Stimulated activated naive CD4-positive, alpha-beta T cell (primary cell): ENCODE results near the gene FGFRL1.
A peak's percentile ranks its signal among the peaks of the same experiment; 100 is the strongest.
"Not testable (repeated sequence)": the region's sequence is repeated elsewhere in the genome, so short reads cannot be mapped to it uniquely, and the experiment has no call there.

ENCODE experiments used
- DNase-seq, 6 experiments: peaks; one replicate each; lab custom pipeline; 2025; lab: John Stamatoyannopoulos, UW

FGFRL1 gene

DNA sequence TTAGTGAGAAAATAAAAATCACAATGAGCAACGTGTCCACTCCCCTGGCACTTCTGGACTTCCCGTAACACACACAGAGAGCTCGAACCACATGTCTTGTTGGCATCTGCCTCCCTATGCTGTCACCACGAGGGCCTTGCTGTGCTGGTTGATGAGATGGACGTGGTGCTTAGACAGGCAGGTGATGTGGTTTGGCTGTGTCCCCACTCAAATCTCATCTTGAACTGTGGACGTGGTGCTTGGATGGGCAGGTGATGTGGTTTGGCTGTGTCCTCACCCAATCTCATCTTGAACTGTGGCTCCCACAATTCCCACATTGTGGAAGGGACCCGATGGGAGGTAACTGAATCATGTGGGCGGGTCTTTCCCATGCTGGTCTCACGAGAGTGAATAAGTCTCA lies 40.0 kb downstream of the FGFRL1 start:
- DNase-seq = no peak

- DNase-seq = no peak
Observed at GRCh38 chr4:1052231-1052671, 40.8 kb downstream of the FGFRL1 start.

GRCh38 chr4:1053080-1053661 lies 41.7 kb downstream of the FGFRL1 start:
- DNase-seq = no peak

DNA sequence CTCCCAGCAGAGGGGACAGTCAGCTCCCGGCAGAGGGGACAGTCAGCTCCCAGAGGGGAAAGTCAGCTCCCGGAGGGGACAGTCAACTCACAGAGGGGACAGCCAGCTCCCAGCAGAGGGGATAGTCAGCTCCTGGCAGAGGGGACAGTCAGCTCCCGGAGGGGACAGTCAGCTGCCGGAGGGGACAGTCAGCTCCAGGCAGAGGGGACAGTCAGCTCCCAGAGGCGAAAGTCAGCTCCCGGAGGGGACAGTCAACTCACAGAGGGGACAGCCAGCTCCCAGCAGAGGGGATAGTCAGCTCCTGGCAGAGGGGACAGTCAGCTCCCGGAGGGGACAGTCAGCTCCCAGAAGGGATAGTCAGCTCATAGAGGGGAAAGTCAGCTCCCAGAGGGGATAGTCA lies 42.5 kb downstream of the FGFRL1 start:
- DNase-seq = not testable (repeated sequence)

GRCh38 chr4:1054696-1055242 lies 43.3 kb downstream of the FGFRL1 start:
- DNase-seq = not testable (repeated sequence)

- not testable (repeated sequence) for DNase-seq
Observed at GRCh38 chr4:1055243-1055701, 43.8 kb downstream of the FGFRL1 start.

GRCh38 chr4:1055721-1056590 lies 44.5 kb downstream of the FGFRL1 start:
- peak; percentile 67 to 91 (median 81) for DNase-seq

DNA sequence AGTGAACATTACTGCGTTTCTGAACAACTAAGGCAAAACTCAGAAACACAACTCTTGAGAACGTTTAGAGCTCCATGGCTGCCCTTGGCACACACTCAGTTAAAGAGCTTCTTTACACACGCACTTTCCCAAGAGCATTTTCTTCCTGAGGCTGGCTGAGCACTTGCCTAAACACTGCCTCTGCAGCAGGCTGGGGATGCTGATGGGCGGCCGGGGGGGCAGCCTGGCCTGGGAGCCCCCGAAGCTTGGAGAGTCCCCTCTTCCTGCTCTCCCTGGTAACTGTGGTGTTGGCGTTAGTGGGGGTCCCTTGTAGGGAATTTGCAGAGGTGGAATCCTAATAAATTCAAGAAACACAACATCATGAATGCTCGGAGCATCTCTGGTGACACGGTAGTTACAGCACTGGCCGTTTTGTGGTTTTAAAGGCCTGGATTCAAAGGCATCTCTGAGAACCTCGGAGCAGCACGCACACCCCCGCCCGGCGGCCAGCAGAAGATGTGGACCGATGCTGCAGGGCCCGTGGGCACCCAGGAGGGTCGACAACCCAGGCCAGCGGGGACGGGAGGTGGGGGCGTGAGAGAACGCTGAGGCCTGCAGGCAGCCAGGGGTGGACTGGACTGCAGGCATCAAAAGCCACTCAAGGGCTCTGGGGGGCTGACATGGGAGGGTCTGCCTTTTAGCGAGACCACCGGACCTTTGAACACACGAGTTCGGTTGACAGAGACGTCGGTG lies 45.4 kb downstream of the FGFRL1 start:
- DNase-seq = no peak

- DNase-seq = no peak
Observed at GRCh38 chr4:1057403-1057745, 45.9 kb downstream of the FGFRL1 start.

- no peak for DNase-seq
Observed at GRCh38 chr4:1058198-1058996, 47.0 kb downstream of the FGFRL1 start.

DNA sequence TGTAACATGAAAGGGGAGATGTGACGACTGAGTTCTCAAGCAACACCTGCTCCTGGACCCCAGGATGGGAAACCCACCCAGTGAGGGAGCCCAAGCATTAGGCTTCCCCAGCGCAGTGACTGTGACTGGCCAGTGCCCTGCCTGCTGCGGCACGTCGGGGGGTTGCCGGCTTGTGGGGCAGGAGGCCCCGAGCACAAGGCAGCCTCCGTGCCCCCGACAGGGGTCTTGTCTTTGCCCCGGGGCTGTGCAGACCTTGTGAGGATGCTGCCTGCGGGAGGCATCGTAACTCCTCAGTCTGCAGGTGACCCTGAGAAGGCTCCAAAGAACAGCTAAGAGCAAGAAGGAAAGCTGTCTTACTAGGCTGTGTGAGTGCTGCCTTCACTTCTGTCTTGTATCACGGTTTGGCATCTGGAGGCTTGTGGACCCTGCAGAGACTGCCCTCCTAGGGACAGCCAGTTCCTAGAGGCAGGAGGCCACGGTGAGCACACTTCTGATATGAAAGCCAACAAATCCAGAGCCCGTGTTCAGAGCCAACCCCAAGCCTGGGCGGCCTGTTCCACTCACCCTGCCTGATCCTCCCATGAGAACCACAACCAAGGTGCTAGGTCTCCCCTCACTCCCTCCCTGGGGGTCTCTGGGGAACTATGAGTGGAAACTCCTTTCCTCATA lies 47.7 kb downstream of the FGFRL1 start:
- no peak for DNase-seq

- no peak for DNase-seq
Observed at GRCh38 chr4:1060121-1060520, 48.7 kb downstream of the FGFRL1 start.

DNA sequence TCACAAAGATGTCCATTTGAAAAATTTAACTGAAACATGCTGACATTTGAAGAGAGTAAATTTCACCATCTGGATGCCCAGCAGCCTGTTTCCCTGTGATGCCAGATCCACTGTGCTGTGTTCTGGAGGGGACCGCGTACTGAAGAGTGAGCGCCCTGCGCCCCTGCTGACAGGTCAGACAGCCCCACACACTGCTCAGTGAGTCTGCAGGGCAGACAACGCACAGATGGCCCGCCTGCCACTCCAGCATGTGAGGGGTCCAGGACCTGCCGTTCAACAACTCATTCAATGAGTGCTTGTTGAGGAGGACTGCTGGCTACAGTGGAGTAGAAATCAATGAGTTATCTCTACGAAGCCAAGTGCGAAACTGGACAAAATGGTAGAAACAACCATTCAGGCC lies 49.2 kb downstream of the FGFRL1 start:
- DNase-seq = no peak

DNA sequence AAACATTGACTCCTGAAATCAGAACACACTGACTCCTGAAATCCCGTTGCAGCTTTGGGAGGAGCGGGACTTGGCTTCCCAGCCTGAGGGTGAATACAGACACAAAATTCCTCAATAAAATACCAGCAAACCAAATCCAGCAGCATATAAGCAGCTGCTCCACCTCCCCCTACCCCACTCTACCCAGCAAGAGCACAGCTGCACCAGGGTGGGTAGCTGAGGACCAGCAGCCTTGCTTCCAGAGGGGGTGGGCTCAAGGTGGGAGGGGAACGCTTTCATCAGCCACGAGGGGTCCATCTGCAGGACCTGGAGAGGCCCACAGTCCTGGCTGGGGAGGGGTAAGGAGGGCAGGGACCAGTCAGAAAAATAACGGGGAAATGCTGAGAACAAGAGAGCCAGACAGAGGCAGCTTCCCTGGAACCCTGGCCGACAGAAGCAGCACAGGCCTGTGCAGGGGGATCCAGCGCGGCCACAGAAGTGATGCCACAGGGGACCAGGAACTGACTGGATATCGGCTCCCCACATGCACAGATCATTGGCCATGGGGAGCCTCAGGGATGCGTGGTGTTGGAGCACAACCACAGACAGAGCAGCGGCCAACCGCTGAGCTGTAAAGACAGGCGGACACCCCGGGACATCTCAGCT lies 49.8 kb downstream of the FGFRL1 start:
- no peak for DNase-seq

GRCh38 chr4:1061760-1062159 lies 50.3 kb downstream of the FGFRL1 start:
- DNase-seq = no peak

DNA sequence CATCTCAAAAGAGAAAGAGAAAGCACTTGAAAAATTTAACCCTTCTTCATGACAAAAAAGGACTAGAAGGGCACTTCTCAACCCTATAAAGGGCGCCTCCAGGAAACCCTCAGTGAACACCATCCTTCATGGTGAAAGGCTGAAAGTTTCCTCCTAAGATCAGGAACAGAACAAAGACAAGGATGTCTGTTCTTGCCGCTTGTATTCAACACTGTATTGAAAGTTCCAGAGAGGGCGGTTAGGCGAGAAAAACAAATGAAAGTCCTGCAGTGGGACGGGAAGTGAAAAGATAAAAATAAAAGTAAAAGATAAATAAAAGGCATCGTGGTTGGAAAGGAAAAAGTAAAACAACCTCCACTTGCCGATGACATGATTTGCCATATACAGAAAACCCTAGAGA lies 51.0 kb downstream of the FGFRL1 start:
- DNase-seq = no peak

GRCh38 chr4:1065732-1066131 lies 54.3 kb downstream of the FGFRL1 start:
- DNase-seq = no peak

GRCh38 chr4:1069394-1069793 lies 58.0 kb downstream of the FGFRL1 start:
- DNase-seq = no peak

- DNase-seq = peak in 5 of 6 experiments; percentile 16 to 61 (median 46)
Observed at GRCh38 chr4:1072830-1073446, 61.5 kb downstream of the FGFRL1 start.

DNA sequence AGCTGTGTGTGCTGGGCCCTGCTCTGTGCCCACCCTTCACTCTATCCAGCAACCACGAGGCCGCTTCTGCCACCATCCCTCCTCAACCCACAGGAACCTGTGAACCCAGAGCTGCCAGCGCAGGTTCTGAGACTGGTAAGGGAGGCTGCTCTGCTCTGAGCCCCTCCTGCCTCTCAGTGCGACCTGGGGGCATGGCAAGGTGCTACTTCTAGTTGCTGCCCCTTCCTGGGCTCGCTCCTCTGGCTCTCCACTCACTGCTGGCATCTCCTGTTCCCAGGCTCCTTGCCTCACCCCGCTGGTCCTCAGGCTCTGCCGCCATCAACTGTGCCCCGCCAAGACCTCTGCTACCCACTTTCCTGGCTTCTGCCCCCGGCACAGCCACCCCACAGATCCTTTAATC lies 62.7 kb downstream of the FGFRL1 start:
- no peak for DNase-seq
